Stimulated activated CD4-positive, alpha-beta T cell treated with anti-CD3 and anti-CD28 coated beads, Interleukin-1b, Interleukin-23, amount 100 ng/mL, for 1 hour (primary cell): Measurements from ENCODE around the gene DLG2.

ENCODE experiments used
- DNase-seq, 2 donors: peaks; one replicate each; pipeline ENCODE4 v3.0.0-alpha.2; 2020; ENCODE audit warnings: low read depth in 2 of 2

Gene DLG2

GRCh38 chr11:84129961-84130576 is 1497.1 kb downstream of the DLG2 start:
- no peak for DNase-seq

- no peak for DNase-seq
These were observed 1498.3 kb downstream of the DLG2 start for GRCh38 chr11:84128840-84129239.

- DNase-seq, result no peak
These were observed 1509.8 kb downstream of the DLG2 start for GRCh38 chr11:84117394-84117793.

- DNase-seq, result no peak
These were observed 1520.6 kb downstream of the DLG2 start for GRCh38 chr11:84106541-84106940.

GRCh38 chr11:84105148-84105547 is 1522.0 kb downstream of the DLG2 start:
- DNase-seq, result no peak

- no peak for DNase-seq
These were observed 1524.0 kb downstream of the DLG2 start for GRCh38 chr11:84103096-84103495.

- DNase-seq, result no peak
These were observed 1530.0 kb downstream of the DLG2 start for GRCh38 chr11:84097186-84097585.

- no peak for DNase-seq
These were observed 1535.7 kb downstream of the DLG2 start for GRCh38 chr11:84091212-84091986.

GRCh38 chr11:84089072-84090057 is 1537.8 kb downstream of the DLG2 start:
- no peak for DNase-seq

GRCh38 chr11:84071851-84072250 is 1555.3 kb downstream of the DLG2 start:
- DNase-seq, result no peak

- DNase-seq, result no peak
These were observed 1558.1 kb downstream of the DLG2 start for GRCh38 chr11:84069048-84069447.

GRCh38 chr11:84061726-84062125 is 1565.4 kb downstream of the DLG2 start:
- DNase-seq, result no peak

GRCh38 chr11:84056653-84057376 is 1570.3 kb downstream of the DLG2 start:
- no peak for DNase-seq

GRCh38 chr11:84045146-84045545 is 1582.0 kb downstream of the DLG2 start:
- DNase-seq, result no peak

- DNase-seq, result no peak
These were observed 1582.4 kb downstream of the DLG2 start for GRCh38 chr11:84044706-84045105.

GRCh38 chr11:84036664-84037194 is 1590.4 kb downstream of the DLG2 start:
- DNase-seq, result no peak

GRCh38 chr11:84035645-84036044 is 1591.5 kb downstream of the DLG2 start:
- no peak for DNase-seq

- DNase-seq, result no peak
These were observed 1592.7 kb downstream of the DLG2 start for GRCh38 chr11:84034484-84034883.

GRCh38 chr11:84024266-84024665 is 1602.9 kb downstream of the DLG2 start:
- DNase-seq, result no peak

GRCh38 chr11:84022695-84023094 is 1604.4 kb downstream of the DLG2 start:
- DNase-seq, result no peak

GRCh38 chr11:84022201-84022600 is 1604.9 kb downstream of the DLG2 start:
- DNase-seq, result no peak
